Stomach smooth muscle (tissue), 2 donors: ENCODE results near the gene ARF1.

Experiments
- H3K27ac ChIP-seq: one replicate; pipeline ENCODE4 v1.7.0; 2013; ENCODE audit warnings: mild to moderate bottlenecking, low read length, inconsistent platforms
- H3K27me3 ChIP-seq, 2 donors: one replicate each; pipeline ENCODE4 v1.7.0; 2013; ENCODE audit warnings: low read length in 2 of 2; ENCODE audit not compliant: insufficient read depth in 2 of 2, control insufficient read depth in 1 of 2
- H3K36me3 ChIP-seq, 2 donors: one replicate each; pipeline ENCODE4 v1.7.0; 2013; ENCODE audit warnings: low read length in 2 of 2; ENCODE audit not compliant: control insufficient read depth in 2 of 2, insufficient read depth in 2 of 2
- H3K4me1 ChIP-seq: one replicate; pipeline ENCODE4 v1.7.0; 2013; ENCODE audit warnings: low read length; ENCODE audit not compliant: control insufficient read depth, insufficient read depth
- H3K4me3 ChIP-seq, 2 donors: one replicate each; pipeline ENCODE4 v1.7.0; 2013; ENCODE audit warnings: low read length in 2 of 2
- H3K9ac ChIP-seq, 2 donors: one replicate each; pipeline ENCODE4 v1.7.0; 2013; ENCODE audit warnings: low read length in 2 of 2, mild to moderate bottlenecking in 1 of 2
- H3K9me3 ChIP-seq, 2 donors: one replicate each; pipeline ENCODE4 v1.7.0; 2013; ENCODE audit warnings: low read length in 2 of 2; ENCODE audit not compliant: control insufficient read depth in 2 of 2
- donor health status: healthy.
- donor health status: Pancreatic carcinoma.

The ARF1 gene

GRCh38 chr1:228041316-228041715 is 41.2 kb upstream of the ARF1 start:
- Histone ChIP-seq H3K27ac (no peak overlapping the region), H3K9me3 (no peaks in the 10 kb centered on the region), H3K4me3 (no peak overlapping the region), H3K4me1 (peaks cover 6% of the 10 kb centered on the region), H3K36me3 (no peaks in the 10 kb centered on the region), H3K9ac (no peak overlapping the region), H3K27me3 (peaks cover 23 to 32% of the 10 kb centered on the region in 2 donors)

- no peaks in the 10 kb centered on the region for H3K36me3 ChIP-seq
- no peak overlapping the region for H3K27ac ChIP-seq
- H3K9ac ChIP-seq: no peak overlapping the region
- no peaks in the 10 kb centered on the region for H3K9me3 ChIP-seq
- peaks cover 4% of the 10 kb centered on the region for H3K4me1 ChIP-seq
- no peak overlapping the region for H3K4me3 ChIP-seq
- H3K27me3 ChIP-seq: peaks cover 17 to 20% of the 10 kb centered on the region in 2 donors
These were observed 40.0 kb upstream of the ARF1 start for GRCh38 chr1:228042508-228042907.

GRCh38 chr1:228043281-228043848 is 39.1 kb upstream of the ARF1 start:
- H3K9ac ChIP-seq: no peak overlapping the region
- H3K4me3 ChIP-seq: no peak overlapping the region
- no peaks in the 10 kb centered on the region for H3K36me3 ChIP-seq
- H3K27ac ChIP-seq: no peak overlapping the region
- H3K9me3 ChIP-seq: no peaks in the 10 kb centered on the region
- peaks cover 15 to 16% of the 10 kb centered on the region in 2 donors for H3K27me3 ChIP-seq
- H3K4me1 ChIP-seq: no peaks in the 10 kb centered on the region

GRCh38 chr1:228044961-228045360 is 37.5 kb upstream of the ARF1 start:
- Histone ChIP-seq H3K9me3 (no peaks in the 10 kb centered on the region), H3K36me3 (no peaks in the 10 kb centered on the region), H3K4me3 (no peak overlapping the region), H3K4me1 (no peaks in the 10 kb centered on the region), H3K27me3 (peaks cover 0 to 8% of the 10 kb centered on the region in 2 donors), H3K27ac (no peak overlapping the region), H3K9ac (no peak overlapping the region)

- Histone ChIP-seq H3K27me3 (peaks cover 0 to 8% of the 10 kb centered on the region in 2 donors), H3K4me3 (no peak overlapping the region), H3K9me3 (no peaks in the 10 kb centered on the region), H3K27ac (no peak overlapping the region), H3K4me1 (no peaks in the 10 kb centered on the region), H3K9ac (no peak overlapping the region), H3K36me3 (no peaks in the 10 kb centered on the region)
These were observed 37.1 kb upstream of the ARF1 start for GRCh38 chr1:228045405-228045804.

- H3K36me3 ChIP-seq: no peaks in the 10 kb centered on the region
- H3K27me3 ChIP-seq: peaks cover 0 to 9% of the 10 kb centered on the region in 2 donors
- H3K4me3 ChIP-seq: no peak overlapping the region
- H3K27ac ChIP-seq: no peak overlapping the region
- H3K9ac ChIP-seq: no peak overlapping the region
- H3K9me3 ChIP-seq: no peaks in the 10 kb centered on the region
- no peaks in the 10 kb centered on the region for H3K4me1 ChIP-seq
These were observed 36.6 kb upstream of the ARF1 start for GRCh38 chr1:228045871-228046270.

- H3K27ac ChIP-seq: no peak overlapping the region
- H3K9ac ChIP-seq: no peak overlapping the region
- H3K27me3 ChIP-seq: peaks cover 0 to 11% of the 10 kb centered on the region in 2 donors
- no peaks in the 10 kb centered on the region for H3K4me1 ChIP-seq
- peaks cover 0 to 3% of the 10 kb centered on the region in 2 donors for H3K9me3 ChIP-seq
- H3K36me3 ChIP-seq: no peaks in the 10 kb centered on the region
- H3K4me3 ChIP-seq: no peak overlapping the region
These were observed 35.9 kb upstream of the ARF1 start for GRCh38 chr1:228046421-228047182.

- peaks cover 0 to 3% of the 10 kb centered on the region in 2 donors for H3K9me3 ChIP-seq
- no peak overlapping the region for H3K4me3 ChIP-seq
- no peak overlapping the region for H3K9ac ChIP-seq
- no peaks in the 10 kb centered on the region for H3K4me1 ChIP-seq
- peaks cover 0 to 11% of the 10 kb centered on the region in 2 donors for H3K27me3 ChIP-seq
- H3K36me3 ChIP-seq: no peaks in the 10 kb centered on the region
- H3K27ac ChIP-seq: no peak overlapping the region
These were observed 35.4 kb upstream of the ARF1 start for GRCh38 chr1:228047183-228047466.

GRCh38 chr1:228048120-228048519 is 34.4 kb upstream of the ARF1 start:
- Histone ChIP-seq H3K4me3 (no peak overlapping the region), H3K9ac (no peak overlapping the region), H3K9me3 (peaks cover 0 to 3% of the 10 kb centered on the region in 2 donors), H3K27me3 (peaks cover 7 to 11% of the 10 kb centered on the region in 2 donors), H3K27ac (no peak overlapping the region), H3K4me1 (no peaks in the 10 kb centered on the region), H3K36me3 (no peaks in the 10 kb centered on the region)

GRCh38 chr1:228048659-228049298 is 33.7 kb upstream of the ARF1 start:
- Histone ChIP-seq H3K36me3 (no peaks in the 10 kb centered on the region), H3K4me3 (no peak overlapping the region), H3K4me1 (no peaks in the 10 kb centered on the region), H3K9ac (no peak overlapping the region), H3K9me3 (peaks cover under 1 to 3% of the 10 kb centered on the region in 2 donors), H3K27me3 (peaks cover 7 to 11% of the 10 kb centered on the region in 2 donors), H3K27ac (no peak overlapping the region)
